Neural progenitor cell (in vitro differentiated cells): ENCODE measurements around the gene FAM219B.

Experiments
- EZH2phosphoT487 ChIP-seq: fragments of 200-600 bp; sonication (generic); IDR thresholded peaks from 2 replicates; pipeline ENCODE4 v1.6.1; 2017; ENCODE audit warnings: antibody characterized with exemption
- TF ChIP-seq, protein P1 (sequence below): fragments of 200-600 bp; sonication (generic); IDR thresholded peaks from 2 replicates; pipeline ENCODE4 v1.5.1; 2017; ENCODE audit warnings: antibody characterized with exemption, mild to moderate bottlenecking

DNA sequence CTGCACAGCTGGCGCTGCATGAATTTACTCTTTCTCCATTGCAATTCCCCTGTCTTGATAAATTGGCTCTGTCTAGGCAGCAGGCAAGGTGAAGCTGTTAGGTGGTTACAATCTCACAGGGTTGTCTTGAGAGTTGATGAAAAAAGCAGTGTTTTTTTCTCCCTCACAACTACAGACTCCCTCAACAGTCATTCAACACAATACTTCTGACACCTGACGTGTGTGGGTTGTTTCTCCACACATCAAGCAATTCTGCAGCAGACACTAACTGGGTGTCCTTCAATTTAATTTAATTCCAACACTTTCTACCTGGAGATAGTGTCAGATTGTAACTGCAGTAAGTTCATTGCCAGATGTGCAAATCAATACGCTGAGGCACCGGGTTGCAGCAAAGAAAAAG is 28.4 kb downstream of the FAM219B start:
- TF ChIP-seq, protein P1, sequence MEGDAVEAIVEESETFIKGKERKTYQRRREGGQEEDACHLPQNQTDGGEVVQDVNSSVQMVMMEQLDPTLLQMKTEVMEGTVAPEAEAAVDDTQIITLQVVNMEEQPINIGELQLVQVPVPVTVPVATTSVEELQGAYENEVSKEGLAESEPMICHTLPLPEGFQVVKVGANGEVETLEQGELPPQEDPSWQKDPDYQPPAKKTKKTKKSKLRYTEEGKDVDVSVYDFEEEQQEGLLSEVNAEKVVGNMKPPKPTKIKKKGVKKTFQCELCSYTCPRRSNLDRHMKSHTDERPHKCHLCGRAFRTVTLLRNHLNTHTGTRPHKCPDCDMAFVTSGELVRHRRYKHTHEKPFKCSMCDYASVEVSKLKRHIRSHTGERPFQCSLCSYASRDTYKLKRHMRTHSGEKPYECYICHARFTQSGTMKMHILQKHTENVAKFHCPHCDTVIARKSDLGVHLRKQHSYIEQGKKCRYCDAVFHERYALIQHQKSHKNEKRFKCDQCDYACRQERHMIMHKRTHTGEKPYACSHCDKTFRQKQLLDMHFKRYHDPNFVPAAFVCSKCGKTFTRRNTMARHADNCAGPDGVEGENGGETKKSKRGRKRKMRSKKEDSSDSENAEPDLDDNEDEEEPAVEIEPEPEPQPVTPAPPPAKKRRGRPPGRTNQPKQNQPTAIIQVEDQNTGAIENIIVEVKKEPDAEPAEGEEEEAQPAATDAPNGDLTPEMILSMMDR: no peak
- no peak for TF ChIP-seq EZH2phosphoT487
